Stimulated activated CD8-positive, alpha-beta memory T cell treated with anti-CD3 and anti-CD28 coated beads, Interleukin-12 subunit alpha, Interleukin-12 subunit beta, amount 100 ng/mL, for 24 hours (primary cell): ENCODE measurements around the gene RAMP3.
A peak's percentile ranks its signal among the peaks of the same experiment; 100 is the strongest.
"Not testable (repeated sequence)": the region's sequence is repeated elsewhere in the genome, so short reads cannot be mapped to it uniquely, and the experiment has no call there.

Experiments
- DNase-seq: peaks from one replicate; pipeline ENCODE4 v3.0.0-alpha.2; 2020; ENCODE audit errors: extremely low read depth

RAMP3 gene

DNA sequence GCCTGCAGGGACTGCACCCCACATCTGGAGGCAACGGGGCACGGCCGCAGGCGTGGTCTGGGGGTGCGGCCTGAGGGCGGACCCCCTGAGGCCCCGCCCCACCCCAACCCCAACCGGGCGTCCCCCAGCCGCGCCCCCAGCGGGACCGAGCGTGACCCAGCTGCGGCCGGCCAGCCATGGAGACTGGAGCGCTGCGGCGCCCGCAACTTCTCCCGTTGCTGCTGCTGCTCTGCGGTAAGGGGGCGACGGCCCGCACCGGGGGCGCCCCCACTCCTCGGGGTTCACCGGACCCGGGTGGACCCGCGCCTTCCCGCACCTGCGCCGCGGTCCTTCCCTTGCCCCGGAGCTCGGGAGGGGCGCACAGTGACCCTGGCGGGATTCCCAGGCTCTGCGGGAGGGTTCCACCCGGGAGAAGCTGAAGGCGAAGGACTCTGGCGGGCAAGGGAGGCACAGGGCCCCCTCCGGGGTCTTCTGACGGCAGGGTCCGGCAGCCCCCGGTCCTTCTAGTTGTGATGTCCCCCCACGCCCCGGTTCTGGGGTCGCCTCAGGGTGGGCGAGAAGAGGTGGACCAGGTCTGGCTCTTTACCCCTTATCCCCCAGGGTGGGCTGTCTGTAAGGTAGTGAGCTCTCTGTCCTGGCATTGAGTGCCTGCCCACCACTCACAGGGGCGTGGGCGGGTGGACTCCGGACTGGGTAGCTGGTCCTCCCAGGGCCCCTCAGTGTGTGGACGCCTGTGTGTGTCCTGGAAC, at the start of gene RAMP3:
Gene RAMP3 (plus strand): TSS at position 139 of the 749 bp plus-strand sequence. CDS start 38 bp downstream, at position 177.
- no peak for DNase-seq

DNA sequence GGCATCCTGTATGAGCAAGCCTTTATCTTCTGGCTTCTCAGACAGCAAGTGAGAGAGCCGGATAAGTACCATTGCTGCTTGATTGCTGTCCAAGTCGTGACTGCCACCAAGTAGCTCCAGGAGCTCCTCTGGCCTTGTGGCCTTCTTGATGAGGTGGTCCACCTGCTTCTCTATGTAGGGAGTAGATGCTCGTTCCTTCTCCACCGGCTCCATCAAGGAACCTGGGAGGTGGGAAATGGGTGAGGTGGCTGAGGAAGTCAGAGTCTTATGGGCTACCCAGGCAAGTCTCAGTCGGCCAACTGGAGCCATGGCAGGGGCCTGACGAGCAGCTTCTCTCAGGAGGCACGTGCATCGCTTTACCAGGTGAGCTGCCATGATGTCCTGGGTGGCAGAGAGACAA, 48.7 kb upstream of the RAMP3 start:
- DNase-seq = no peak

- peak; percentile 87 for DNase-seq
Observed at GRCh38 chr7:45111298-45112223, 46.0 kb upstream of the RAMP3 start, which contains the start of gene TBRG4. TBRG4 (minus strand) TSS chr7:45111697; CDS start chr7:45109237, 2,460 bp downstream.

DNA sequence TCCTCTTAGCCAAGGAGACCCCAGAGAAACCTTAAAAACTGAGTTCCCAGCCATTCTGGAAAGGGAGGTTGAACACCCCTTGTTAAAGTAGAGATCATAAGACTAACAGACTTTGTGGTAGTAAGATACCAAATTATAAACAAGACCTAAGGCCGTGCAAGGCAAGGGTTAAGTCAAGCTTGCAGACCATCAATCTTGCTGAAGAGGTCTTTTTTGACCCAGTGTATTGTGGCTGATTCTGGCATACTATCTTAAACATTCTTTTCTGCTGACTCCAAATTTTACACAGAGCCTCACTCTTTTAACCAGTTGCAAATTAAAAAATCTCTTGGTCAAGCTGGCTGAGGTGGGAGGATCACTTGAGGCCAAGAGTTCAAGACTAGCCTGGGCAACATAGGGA, 44.9 kb upstream of the RAMP3 start:
- no peak for DNase-seq

DNA sequence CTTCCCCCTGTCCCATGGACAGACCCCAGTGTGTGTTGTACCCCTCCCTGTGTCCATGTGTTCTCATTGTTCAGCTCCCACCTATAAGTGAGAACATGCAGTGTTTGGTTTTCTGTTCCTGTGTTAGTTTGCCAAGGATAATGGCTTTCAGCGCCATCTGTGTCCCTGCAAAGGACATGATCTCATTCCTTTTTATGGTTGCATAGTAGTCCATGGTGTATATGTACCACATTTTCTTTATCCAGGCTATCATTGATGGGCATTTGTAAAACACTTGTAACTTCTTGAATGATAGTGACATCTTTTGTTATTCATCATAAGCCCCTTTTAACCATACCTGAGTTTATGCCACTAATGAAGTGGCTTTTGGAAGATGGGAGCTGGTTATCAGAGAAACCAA, 43.3 kb upstream of the RAMP3 start:
- DNase-seq = not testable (repeated sequence)

DNA sequence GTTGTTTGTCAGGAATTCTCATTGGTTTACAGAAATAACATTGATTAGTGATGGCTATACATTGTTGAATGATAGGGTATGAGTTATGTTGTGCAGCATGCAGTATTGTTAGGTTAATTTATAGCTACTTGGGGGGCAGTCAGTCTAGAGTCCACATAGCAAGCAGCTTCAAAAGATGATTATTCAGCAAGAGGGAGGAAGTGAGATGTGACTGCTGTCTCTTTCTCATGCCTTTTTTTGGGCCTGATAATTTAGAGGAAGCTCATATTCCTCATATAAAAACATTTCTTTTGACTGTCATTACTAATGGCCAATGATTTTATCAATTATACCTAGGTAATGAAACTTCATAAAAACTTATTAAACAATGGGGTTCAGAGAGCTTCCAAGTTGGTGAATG, 42.7 kb upstream of the RAMP3 start:
- no peak for DNase-seq

DNA sequence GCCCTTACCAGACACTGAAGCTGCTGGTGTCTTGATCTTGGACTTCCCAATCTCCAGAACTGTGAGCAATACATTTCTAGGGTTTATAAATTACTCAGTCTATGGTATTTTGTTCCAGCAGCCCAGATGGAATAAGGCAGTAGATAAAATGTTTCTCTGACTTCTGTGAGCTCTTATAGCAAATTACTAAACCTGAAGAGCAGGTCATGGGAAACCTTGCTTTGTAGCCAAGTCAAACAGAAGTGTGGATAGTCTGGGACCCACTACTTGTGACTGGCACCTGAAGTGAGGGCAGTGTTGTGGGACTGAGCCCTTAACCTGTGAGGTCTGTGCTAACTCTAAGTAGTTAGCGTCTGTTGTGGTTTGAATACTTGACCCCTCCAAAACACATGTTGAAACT, 41.5 kb upstream of the RAMP3 start:
- no peak for DNase-seq

GRCh38 chr7:45117582-45117981, 40.0 kb upstream of the RAMP3 start:
- no peak for DNase-seq

DNA sequence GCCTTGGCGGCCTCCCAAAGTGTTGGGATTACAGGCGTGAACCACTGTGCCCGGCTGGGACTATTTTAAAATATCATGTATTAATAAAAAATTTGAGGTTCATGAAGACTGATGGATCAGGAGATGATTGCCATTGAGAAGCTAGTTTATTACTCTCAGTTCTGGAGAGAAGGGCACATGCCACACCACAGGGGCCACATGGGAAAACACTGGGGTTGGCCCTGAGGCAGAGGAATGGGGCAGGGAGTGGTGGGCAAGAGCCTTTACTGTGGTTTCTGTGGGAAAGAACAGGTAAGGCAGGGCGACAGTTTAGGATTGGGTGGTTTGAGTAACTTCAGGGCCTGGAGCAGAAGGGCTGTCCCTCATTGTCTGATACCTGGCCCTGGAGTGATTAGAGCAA, 39.3 kb upstream of the RAMP3 start:
- DNase-seq = no peak

DNA sequence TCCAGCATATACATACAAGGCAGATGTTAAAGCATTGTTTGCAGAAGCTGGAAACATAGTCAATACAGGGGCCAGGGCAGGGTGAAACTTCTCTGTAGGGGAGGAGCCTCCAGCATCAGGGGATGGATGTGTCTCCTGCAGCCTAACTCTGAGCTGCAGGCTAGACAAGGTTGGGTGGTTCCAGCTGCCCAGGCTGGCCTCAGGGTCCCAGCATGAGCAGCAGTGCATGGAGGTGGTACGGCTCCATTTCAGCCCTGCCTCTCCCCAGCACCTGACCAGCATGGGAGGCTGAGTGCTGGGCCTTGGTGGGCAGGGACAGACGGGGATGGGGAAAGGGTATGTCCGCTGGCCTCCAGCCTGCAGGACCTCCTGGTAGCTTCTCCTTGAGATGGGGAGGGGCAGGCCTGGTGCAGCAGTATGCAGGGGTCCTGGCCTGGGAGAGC, 38.7 kb upstream of the RAMP3 start:
- no peak for DNase-seq

DNA sequence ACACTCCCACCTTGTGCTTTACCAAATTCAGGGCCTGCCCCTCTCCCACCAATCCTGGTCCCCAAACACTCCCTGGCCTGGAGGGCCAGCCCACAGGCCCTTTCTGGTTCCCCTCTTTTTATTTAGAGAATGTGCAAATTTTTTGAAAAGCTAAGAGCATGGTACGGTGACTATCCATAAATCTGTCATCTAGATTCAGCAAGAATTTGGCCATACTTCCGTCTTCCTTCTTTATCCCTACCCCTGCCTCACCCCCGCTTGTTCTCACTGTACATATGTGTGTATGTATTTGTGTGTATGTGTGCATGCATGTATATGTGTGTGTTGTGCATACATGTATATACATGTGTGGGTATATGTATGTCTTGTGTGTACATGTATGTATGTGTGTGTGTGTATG, 38.0 kb upstream of the RAMP3 start:
- no peak for DNase-seq

DNA sequence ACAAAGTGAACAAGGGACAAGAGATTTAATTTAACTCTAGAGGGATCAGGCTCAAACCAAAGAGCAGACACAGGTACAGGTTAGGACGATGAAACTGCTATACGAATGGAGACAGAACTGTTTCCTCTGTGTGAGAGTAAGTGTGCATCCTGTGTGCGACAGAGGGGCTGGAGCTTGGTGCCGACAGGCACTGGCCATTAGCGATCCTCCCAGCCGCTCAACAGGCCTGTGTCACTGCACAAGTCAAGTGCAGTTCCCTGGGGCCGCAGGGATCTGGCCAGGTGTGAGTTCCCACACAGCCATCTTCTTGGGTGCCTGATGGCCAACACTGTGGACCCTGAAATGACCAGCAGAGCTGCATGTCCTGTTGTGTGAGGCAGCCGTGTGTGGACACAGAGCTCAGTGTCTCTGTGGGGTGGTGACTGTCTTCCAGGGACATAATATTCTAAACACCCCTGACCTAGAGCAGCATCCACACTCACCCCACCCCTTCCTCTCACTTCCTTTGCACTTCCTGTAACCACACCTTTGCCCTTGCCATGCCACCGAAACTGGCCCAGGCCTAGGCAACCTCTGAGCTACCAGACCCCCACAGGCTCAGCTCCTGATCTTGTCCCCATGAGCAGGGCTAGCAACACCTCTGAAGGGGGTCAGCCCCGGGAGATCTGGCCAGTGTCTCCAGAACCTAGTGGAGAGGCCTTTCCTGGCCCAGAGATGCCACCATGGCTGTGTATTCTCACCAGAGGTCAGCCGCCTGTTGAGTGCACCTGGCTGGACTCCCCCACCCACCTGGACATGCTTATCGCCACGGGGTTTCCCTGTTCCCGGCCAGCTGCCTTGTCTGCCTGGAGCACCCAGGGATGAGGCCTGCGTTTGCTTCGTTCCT, 34.4 kb upstream of the RAMP3 start:
- no peak for DNase-seq

GRCh38 chr7:45123913-45124710, 33.5 kb upstream of the RAMP3 start:
- no peak for DNase-seq

DNA sequence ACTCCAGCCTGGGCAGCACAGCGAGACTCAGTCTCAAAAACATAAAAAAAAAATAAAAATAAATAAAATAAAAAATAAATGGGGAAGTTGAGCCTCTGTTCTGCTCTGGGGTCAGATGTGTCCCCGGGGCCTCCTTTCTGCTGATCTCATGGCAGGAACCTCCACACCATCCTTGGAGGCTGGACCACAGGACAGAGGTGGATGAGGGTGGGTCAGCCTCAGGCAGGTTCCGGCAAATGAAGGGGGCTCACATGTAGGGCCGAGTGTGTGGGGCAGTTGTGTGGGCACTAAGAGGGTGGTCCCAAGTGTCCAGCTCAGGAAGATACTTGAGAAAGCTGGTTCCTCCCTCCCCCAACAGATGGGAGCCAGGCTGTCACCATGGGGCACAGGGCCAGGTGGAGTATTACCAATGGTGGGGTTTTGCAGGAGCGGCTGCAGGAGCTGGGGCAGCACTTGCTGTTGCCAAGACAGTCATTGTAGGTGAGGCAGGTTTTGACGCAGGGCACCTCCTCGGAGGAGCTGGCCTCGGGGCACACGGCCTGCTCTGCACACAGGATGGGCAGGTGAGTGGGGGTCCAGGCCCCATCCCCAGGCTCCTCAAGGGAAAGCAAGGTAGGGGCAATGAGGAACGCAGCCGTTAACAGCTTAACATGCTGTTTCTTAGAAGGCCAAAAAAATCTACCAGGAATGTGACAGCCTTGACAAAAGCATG, 32.2 kb upstream of the RAMP3 start:
- no peak for DNase-seq

GRCh38 chr7:45126201-45126600, 31.4 kb upstream of the RAMP3 start:
- no peak for DNase-seq

- DNase-seq = no peak
Observed at GRCh38 chr7:45126920-45127319, 30.7 kb upstream of the RAMP3 start.

GRCh38 chr7:45129181-45129800, 28.3 kb upstream of the RAMP3 start:
- no peak for DNase-seq

- no peak for DNase-seq
Observed at GRCh38 chr7:45129906-45130305, 27.7 kb upstream of the RAMP3 start.

- no peak for DNase-seq
Observed at GRCh38 chr7:45130910-45131309, 26.7 kb upstream of the RAMP3 start.

GRCh38 chr7:45131891-45132290, 25.7 kb upstream of the RAMP3 start:
- DNase-seq = no peak
